ENCODE measurements around the gene TRMT11.

DNA sequence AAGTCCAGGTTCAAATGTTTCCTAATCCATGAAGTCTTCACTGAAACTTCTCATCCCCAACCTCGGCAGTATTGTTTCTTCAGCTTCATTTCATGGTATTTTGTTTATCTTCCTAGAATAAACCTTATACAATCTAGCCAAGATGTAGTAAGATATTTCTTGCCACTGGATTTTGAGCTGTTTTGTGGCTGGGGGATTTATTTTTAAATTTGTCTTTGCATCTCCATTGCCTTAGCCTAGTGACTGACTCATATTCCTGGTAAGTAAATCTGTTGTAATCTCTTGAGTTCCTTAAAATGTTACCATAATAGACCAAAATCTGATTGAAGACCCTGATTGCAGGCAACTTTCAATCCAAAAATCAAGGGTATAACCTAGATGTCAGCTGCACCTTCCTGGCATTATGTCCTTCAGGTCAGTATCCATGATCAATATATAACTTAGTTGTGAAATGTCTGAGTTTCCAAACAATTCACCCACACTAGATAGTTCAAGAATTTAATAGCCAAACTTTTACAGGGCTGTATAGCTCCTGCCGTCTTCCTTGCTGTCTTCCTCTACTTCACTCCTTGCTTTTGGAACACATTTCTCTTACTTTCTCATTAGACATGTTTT lies 4.7 kb upstream of the TRMT11 start:
- TF ChIP-seq, protein P1, sequence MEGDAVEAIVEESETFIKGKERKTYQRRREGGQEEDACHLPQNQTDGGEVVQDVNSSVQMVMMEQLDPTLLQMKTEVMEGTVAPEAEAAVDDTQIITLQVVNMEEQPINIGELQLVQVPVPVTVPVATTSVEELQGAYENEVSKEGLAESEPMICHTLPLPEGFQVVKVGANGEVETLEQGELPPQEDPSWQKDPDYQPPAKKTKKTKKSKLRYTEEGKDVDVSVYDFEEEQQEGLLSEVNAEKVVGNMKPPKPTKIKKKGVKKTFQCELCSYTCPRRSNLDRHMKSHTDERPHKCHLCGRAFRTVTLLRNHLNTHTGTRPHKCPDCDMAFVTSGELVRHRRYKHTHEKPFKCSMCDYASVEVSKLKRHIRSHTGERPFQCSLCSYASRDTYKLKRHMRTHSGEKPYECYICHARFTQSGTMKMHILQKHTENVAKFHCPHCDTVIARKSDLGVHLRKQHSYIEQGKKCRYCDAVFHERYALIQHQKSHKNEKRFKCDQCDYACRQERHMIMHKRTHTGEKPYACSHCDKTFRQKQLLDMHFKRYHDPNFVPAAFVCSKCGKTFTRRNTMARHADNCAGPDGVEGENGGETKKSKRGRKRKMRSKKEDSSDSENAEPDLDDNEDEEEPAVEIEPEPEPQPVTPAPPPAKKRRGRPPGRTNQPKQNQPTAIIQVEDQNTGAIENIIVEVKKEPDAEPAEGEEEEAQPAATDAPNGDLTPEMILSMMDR (optimal IDR thresholded peaks at IDR 0.05 in 1 of 3, IDR thresholded peaks at IDR 0.05 in 1 of 3, conservative IDR thresholded peaks at IDR 0.05 in 1 of 3; ENCODE audit: extremely low read depth in 1 of 3, insufficient read depth in 2 of 3, low read length in 3 of 3), result no peak
- no peak for TF ChIP-seq EZH2 (IDR thresholded peaks at IDR 0.05; ENCODE audit: low read length)
